Hepatocyte (in vitro differentiated cells): Measurements from ENCODE around the gene PAQR3. TPM values are rescaled to one million over a fixed set of nuclear protein-coding genes. Genes with fewer than 3 reads are reported as not detected.

Experiments used
- DNase-seq: peaks from one replicate; pipeline ENCODE4 v3.0.0-alpha.2; 2016; ENCODE audit warnings: low spot score
- H2AFZ ChIP-seq: fragments of 200-600 bp; sonication (generic); 2 replicates; pipeline ENCODE4 v1.6.0; 2016; ENCODE audit warnings: antibody characterized with exemption, mild to moderate bottlenecking
- H3K27ac ChIP-seq: fragments of 200-600 bp; sonication (generic); 2 replicates; pipeline ENCODE4 v1.5.1; 2016; ENCODE audit warnings: mild to moderate bottlenecking
- H3K27me3 ChIP-seq: fragments of 200-600 bp; sonication (generic); 2 replicates; pipeline ENCODE4 v1.6.1; 2016
- H3K36me3 ChIP-seq: fragments of 200-600 bp; sonication (generic); replicated peaks from 2 replicates; pipeline ENCODE4 v1.5.1; 2016; ENCODE audit warnings: low read depth; ENCODE audit not compliant: insufficient read depth
- H3K4me1 ChIP-seq: fragments of 200-600 bp; sonication (generic); 2 replicates; pipeline ENCODE4 v1.5.1; 2016; ENCODE audit warnings: mild to moderate bottlenecking, moderate library complexity; ENCODE audit not compliant: insufficient read depth
- H3K4me2 ChIP-seq: fragments of 200-600 bp; sonication (generic); 2 replicates; pipeline ENCODE4 v1.6.0; 2016
- H3K4me3 ChIP-seq: fragments of 200-600 bp; sonication (generic); 2 replicates; pipeline ENCODE4 v1.5.1; 2016; ENCODE audit warnings: mild to moderate bottlenecking
- H3K79me2 ChIP-seq: fragments of 200-600 bp; sonication (generic); 2 replicates; pipeline ENCODE4 v1.6.0; 2017; ENCODE audit warnings: mild to moderate bottlenecking
- H3K9me2 ChIP-seq: fragments of 200-600 bp; sonication (generic); replicated peaks from 2 replicates; pipeline ENCODE4 v1.6.0; 2017; ENCODE audit warnings: mild to moderate bottlenecking; ENCODE audit not compliant: insufficient read depth
- H3K9me3 ChIP-seq: fragments of 200-600 bp; sonication (generic); 2 replicates; pipeline ENCODE4 v1.5.1; 2016; ENCODE audit warnings: low read depth, mild to moderate bottlenecking
- H4K20me1 ChIP-seq: fragments of 200-600 bp; sonication (generic); 2 replicates; pipeline ENCODE4 v1.6.0; 2016; ENCODE audit warnings: mild to moderate bottlenecking; ENCODE audit not compliant: insufficient read depth, poor library complexity, severe bottlenecking
- EZH2 ChIP-seq: fragments of 200-600 bp; sonication (generic); IDR thresholded peaks from 2 replicates; pipeline ENCODE4 v1.6.1; 2016; ENCODE audit warnings: antibody characterized with exemption, mild to moderate bottlenecking, borderline replicate concordance
- EZH2phosphoT487 ChIP-seq: fragments of 200-600 bp; sonication (generic); IDR thresholded peaks from one replicate; pipeline ENCODE4 v1.6.1; 2018; ENCODE audit warnings: antibody characterized with exemption, mild to moderate bottlenecking, low read depth, moderate library complexity; ENCODE audit not compliant: unreplicated experiment, severe bottlenecking
- WGBS: methylation state at CpG from one replicate; pipeline ENCODE4 v1.1.6; 2016; ENCODE audit warnings: low lambda C conversion rate; ENCODE audit errors: missing lambda C conversion rate; 5-methylcytosine and 5-hydroxymethylcytosine counted together
- polyA plus RNA-seq: library from polyadenylated mRNA; unstranded; fragments of >200 nt; fragmentation: Nextera tagmentation; extraction: Ambion mirVana; gene quantifications from 2 replicates; pipeline ENCODE4 v1.2.1, GENCODE V29; 2016
- small RNA-seq: library from RNA; depleted of rRNA; stranded (forward); fragments of <200 nt; gene quantifications from one replicate; pipeline ENCODE3, GENCODE V24; 2014
- total RNA-seq: library from RNA; depleted of rRNA; stranded (reverse); fragments of >200 nt; gene quantifications from 2 replicates; pipeline ENCODE4 v1.2.3, GENCODE V29; 2014
- TF ChIP-seq, protein P1 (sequence below): fragments of 200-600 bp; sonication (generic); IDR thresholded peaks from 2 replicates; pipeline ENCODE4 v1.5.1; 2016; ENCODE audit warnings: antibody characterized with exemption, mild to moderate bottlenecking; ENCODE audit not compliant: poor library complexity

Gene PAQR3
- total and polyA plus RNA-seq, 2 experiments from 2014 or later: 6.1 to 17.5 TPM

DNA sequence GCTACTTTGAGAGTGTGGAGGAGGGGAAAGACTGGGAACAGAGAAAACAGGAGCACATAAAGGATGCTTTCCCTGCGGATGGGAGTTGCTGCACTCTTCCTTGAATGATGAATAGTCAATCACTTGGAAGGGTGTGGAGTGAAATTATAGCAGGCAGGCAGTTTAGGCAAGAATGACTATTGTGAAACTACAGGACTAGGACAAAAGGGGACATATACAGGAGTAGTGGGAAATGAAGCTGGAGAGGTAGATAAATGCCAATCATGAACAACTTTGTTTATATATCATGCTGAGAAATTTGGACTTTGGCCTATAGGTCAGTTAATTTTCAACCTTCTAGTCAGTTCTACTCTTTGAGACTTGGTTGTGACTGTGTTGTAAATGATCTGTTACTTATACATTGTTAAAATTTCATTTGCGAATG, 76.9 kb downstream of the PAQR3 start:
- H3K27ac ChIP-seq: no peak overlapping the region
- no peaks in the 10 kb centered on the region for H3K9me2 ChIP-seq
- H3K79me2 ChIP-seq: peaks cover 4% of the 10 kb centered on the region
- H4K20me1 ChIP-seq: no peaks in the 10 kb centered on the region
- peaks cover 5% of the 10 kb centered on the region for H3K4me1 ChIP-seq
- H3K4me2 ChIP-seq: no peak overlapping the region
- peak; percentile 47 for DNase-seq
- H3K9me3 ChIP-seq: no peaks in the 10 kb centered on the region
- WGBS: 80% methylated on average over 2 of the region's 2 CpGs
- no peaks in the 10 kb centered on the region for H3K27me3 ChIP-seq
- H3K4me3 ChIP-seq: no peak overlapping the region
- H3K36me3 ChIP-seq: no peaks in the 10 kb centered on the region
- TF ChIP-seq EZH2phosphoT487 (no peak), EZH2 (no peak)
- TF ChIP-seq, protein P1, sequence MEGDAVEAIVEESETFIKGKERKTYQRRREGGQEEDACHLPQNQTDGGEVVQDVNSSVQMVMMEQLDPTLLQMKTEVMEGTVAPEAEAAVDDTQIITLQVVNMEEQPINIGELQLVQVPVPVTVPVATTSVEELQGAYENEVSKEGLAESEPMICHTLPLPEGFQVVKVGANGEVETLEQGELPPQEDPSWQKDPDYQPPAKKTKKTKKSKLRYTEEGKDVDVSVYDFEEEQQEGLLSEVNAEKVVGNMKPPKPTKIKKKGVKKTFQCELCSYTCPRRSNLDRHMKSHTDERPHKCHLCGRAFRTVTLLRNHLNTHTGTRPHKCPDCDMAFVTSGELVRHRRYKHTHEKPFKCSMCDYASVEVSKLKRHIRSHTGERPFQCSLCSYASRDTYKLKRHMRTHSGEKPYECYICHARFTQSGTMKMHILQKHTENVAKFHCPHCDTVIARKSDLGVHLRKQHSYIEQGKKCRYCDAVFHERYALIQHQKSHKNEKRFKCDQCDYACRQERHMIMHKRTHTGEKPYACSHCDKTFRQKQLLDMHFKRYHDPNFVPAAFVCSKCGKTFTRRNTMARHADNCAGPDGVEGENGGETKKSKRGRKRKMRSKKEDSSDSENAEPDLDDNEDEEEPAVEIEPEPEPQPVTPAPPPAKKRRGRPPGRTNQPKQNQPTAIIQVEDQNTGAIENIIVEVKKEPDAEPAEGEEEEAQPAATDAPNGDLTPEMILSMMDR: no peak
- H2AFZ ChIP-seq: no peak overlapping the region

Small RNAs within 50 kb of the gene (small RNA-seq; reads per million reads assigned to genes)
- not detected for gene RN7SL127P

Other genes with a start within 250 kb of the PAQR3 start
- 92.5 and 96.5 TPM in 2 replicates for gene BMP2K, start 163.1 kb downstream of the PAQR3 start, total RNA-seq
- 27.3 and 27.9 TPM in 2 replicates for gene BMP2K, start 163.1 kb downstream of the PAQR3 start, polyA plus RNA-seq